HCT116 (cell line): ENCODE results near the gene SVIL. TPM values are rescaled to one million over a fixed set of nuclear protein-coding genes. Genes with fewer than 3 reads are reported as not detected.

ENCODE experiments used
- ATAC-seq: fragments of 200-7000 bp; cut with Tn5 transposase; 2 replicates; pipeline ENCODE4 v1.9.1; 2020; ENCODE audit warnings: mild to moderate bottlenecking, moderate library complexity
- BruUV-seq: library from RNA; stranded (reverse); fragments of 400-500 nt; replicated peaks from 2 replicates; lab custom pipeline; 2021; lab: Mats Ljungman, UMichigan
- CTCF ChIA-PET: fragments of 300-600 bp; sonication (Branson Sonifier 250); formaldehyde crosslinking; loops from one replicate; lab custom pipeline; 2021; ENCODE audit warnings: antibody characterized with exemption; lab: Charles Lee
- POLR2A ChIA-PET: fragments of 300-600, 350-600 bp; sonication (Branson Sonifier 250); formaldehyde crosslinking; loops from one replicate; lab custom pipeline; 2021; ENCODE audit warnings: antibody characterized with exemption; lab: Charles Lee
- RAD21 ChIA-PET, 2 experiments: fragments of 300-600 bp; sonication (Branson Sonifier 250); formaldehyde crosslinking; loops; one replicate each; lab custom pipeline; 2023; ENCODE audit warnings: low total read pairs in 2 of 2; ENCODE audit not compliant: uncharacterized antibody in 2 of 2, unreplicated experiment in 2 of 2, low non-redundant PET in 1 of 2; lab: Charles Lee
- DNase-seq: peaks from one replicate; pipeline ENCODE4 v3.0.0-alpha.2; 2010; ENCODE audit warnings: low read depth, low spot score
- H2AFZ ChIP-seq: fragments of 200-600 bp; shearing (Covaris generic), sonication (generic); 2 replicates; pipeline ENCODE4 v1.6.1; 2017; ENCODE audit warnings: low read depth, mixed run types, mixed read lengths, antibody characterized with exemption, low read length; ENCODE audit not compliant: poor library complexity, severe bottlenecking
- H3K27ac ChIP-seq: 2 replicates; pipeline ENCODE4 v1.5.1; 2012; ENCODE audit warnings: low read depth, low read length
- H3K27me3 ChIP-seq: fragments of 200-600 bp; sonication (generic); 2 replicates; pipeline ENCODE4 v1.6.1; 2016; ENCODE audit warnings: mixed run types, low read length, mixed read lengths; ENCODE audit not compliant: insufficient read depth
- H3K36me3 ChIP-seq, 2 experiments: fragments of 200-500 bp in 1 of 2; fragments of 200-600 bp in 1 of 2; sonication (Bioruptor generic) in 1 of 2; sonication (generic) in 1 of 2; 2 replicates each; pipeline versions ENCODE4 v1.5.1 to v1.6.1; 2014 to 2016; ENCODE audit warnings: low read length in 2 of 2, inconsistent platforms in 1 of 2, mixed read lengths in 1 of 2, mixed run types in 1 of 2; ENCODE audit not compliant: insufficient read depth in 2 of 2, control insufficient read depth in 1 of 2
- H3K4me1 ChIP-seq, 2 experiments: fragments of 200-600 bp in 1 of 2; sonication (generic) in 1 of 2; 2 replicates each; pipeline versions ENCODE4 v1.5.1 to v1.6.1; 2012 to 2017; ENCODE audit warnings: low read length in 2 of 2, inconsistent platforms in 1 of 2, mild to moderate bottlenecking in 1 of 2, mixed read lengths in 1 of 2, mixed run types in 1 of 2, moderate library complexity in 1 of 2; ENCODE audit not compliant: insufficient read depth in 2 of 2, control insufficient read depth in 1 of 2
- H3K4me2 ChIP-seq: fragments of 200-600 bp; sonication (generic); 2 replicates; pipeline ENCODE4 v1.6.1; 2017; ENCODE audit warnings: mixed run types, low read length, mixed read lengths
- H3K4me3 ChIP-seq, 2 experiments: fragments of 200-600 bp in 1 of 2; sonication (generic) in 1 of 2; replicated peaks in 1 of 2; 2 replicates each; pipeline ENCODE4 v1.5.1; 2011 to 2016; ENCODE audit warnings: low read length in 2 of 2, control low read depth in 1 of 2, low read depth in 1 of 2, mild to moderate bottlenecking in 1 of 2, mixed read lengths in 1 of 2, mixed run types in 1 of 2
- H3K79me2 ChIP-seq: fragments of 200-600 bp; sonication (generic); 2 replicates; pipeline ENCODE4 v1.6.1; 2017; ENCODE audit warnings: mild to moderate bottlenecking, mixed run types, low read length, moderate library complexity, mixed read lengths; ENCODE audit not compliant: insufficient read depth
- H3K9ac ChIP-seq: fragments of 200-600 bp; sonication (generic); 2 replicates; pipeline ENCODE4 v1.6.1; 2016; ENCODE audit warnings: low read length, mixed read lengths
- H3K9me2 ChIP-seq: fragments of 200-600 bp; sonication (generic), shearing (Covaris generic); 2 replicates; pipeline ENCODE4 v1.6.1; 2017; ENCODE audit warnings: mixed run types, mild to moderate bottlenecking, moderate library complexity; ENCODE audit not compliant: insufficient read depth
- H3K9me3 ChIP-seq, 2 experiments: fragments of 200-500 bp in 1 of 2; fragments of 200-600 bp in 1 of 2; sonication (Bioruptor generic) in 1 of 2; sonication (generic) in 1 of 2; 2 replicates each; pipeline ENCODE4 v1.6.1; 2014 to 2017; ENCODE audit warnings: low read length in 2 of 2, mixed read lengths in 2 of 2, inconsistent platforms in 1 of 2, low read depth in 1 of 2, mild to moderate bottlenecking in 1 of 2, mixed run types in 1 of 2, moderate library complexity in 1 of 2; ENCODE audit not compliant: control insufficient read depth in 1 of 2, insufficient read depth in 1 of 2
- H4K20me1 ChIP-seq: fragments of 200-600 bp; sonication (generic), shearing (Covaris generic); 2 replicates; pipeline ENCODE4 v1.6.1; 2017; ENCODE audit warnings: mixed run types, mild to moderate bottlenecking, moderate library complexity; ENCODE audit not compliant: insufficient read depth
- EGR1 ChIP-seq: IDR thresholded peaks from 2 replicates; pipeline ENCODE4 v1.6.1; 2012; ENCODE audit warnings: low read depth
- ELF1 ChIP-seq: IDR thresholded peaks from 2 replicates; pipeline ENCODE4 v1.6.1; 2012; ENCODE audit warnings: low read depth, borderline replicate concordance
- EZH2 ChIP-seq: fragments of 200-600 bp; sonication (generic); IDR thresholded peaks from 2 replicates; pipeline ENCODE4 v1.6.1; 2017; ENCODE audit warnings: antibody characterized with exemption, mixed run types
- EZH2phosphoT487 ChIP-seq: fragments of 200-600 bp; IDR thresholded peaks from 2 replicates; pipeline ENCODE4 v1.6.1; 2018; ENCODE audit warnings: antibody characterized with exemption, borderline replicate concordance
- FOSL1 ChIP-seq: IDR thresholded peaks from 2 replicates; pipeline ENCODE4 v1.6.1; 2012; ENCODE audit warnings: low read depth
- JUND ChIP-seq: IDR thresholded peaks from 2 replicates; pipeline ENCODE4 v1.6.1; 2012
- POLR2A ChIP-seq: IDR thresholded peaks from 2 replicates; pipeline ENCODE4 v1.7.0; 2011; ENCODE audit warnings: borderline replicate concordance; ENCODE audit not compliant: insufficient read depth, insufficient read length; ENCODE audit errors: extremely low read depth
- SIN3A ChIP-seq: IDR thresholded peaks from 2 replicates; pipeline ENCODE4 v1.6.1; 2012; ENCODE audit warnings: low read depth
- SP1 ChIP-seq: IDR thresholded peaks from 2 replicates; pipeline ENCODE4 v1.6.1; 2012; ENCODE audit warnings: low read depth
- SRF ChIP-seq: IDR thresholded peaks from 2 replicates; pipeline ENCODE4 v1.6.1; 2012; ENCODE audit warnings: low read depth
- TCF7L2 ChIP-seq: IDR thresholded peaks from 2 replicates; pipeline ENCODE4 v1.7.0; 2011; ENCODE audit warnings: borderline replicate concordance, inconsistent platforms; ENCODE audit not compliant: insufficient read depth, insufficient read length; ENCODE audit errors: extremely low read depth
- ZNF274 ChIP-seq: fragments of 200-500 bp; sonication (Bioruptor generic); IDR thresholded peaks from 2 replicates; pipeline ENCODE4 v1.6.1; 2014; ENCODE audit warnings: mild to moderate bottlenecking, low read depth, low read length, inconsistent platforms
- intact Hi-C: fragments of 100-400 bp; cut with micrococcal nuclease; formaldehyde crosslinking; loops from 2 replicates; pipeline ENCODE4 v1.10.0; 2022
- total RNA-seq: library from RNA; stranded (reverse); gene quantifications from one replicate; pipeline ENCODE4 v1.2.1, GENCODE V29; 2021; ENCODE audit not compliant: unreplicated experiment
- TF ChIP-seq, protein P1 (sequence below): IDR thresholded peaks from 2 replicates; pipeline ENCODE4 v1.6.1; 2012
- TF ChIP-seq, protein P2 (sequence below): IDR thresholded peaks from 2 replicates; pipeline ENCODE4 v1.6.1; 2011; ENCODE audit warnings: mild to moderate bottlenecking, low read length, moderate library complexity; ENCODE audit not compliant: insufficient replicate concordance; ENCODE audit errors: extremely low read depth
- TF ChIP-seq, protein P3 (sequence below), 3 experiments: fragments of 200-600 bp in 1 of 3; sonication (generic) in 1 of 3; IDR thresholded peaks in 2 of 3; conservative IDR thresholded peaks in 1 of 3; 2 replicates each; pipeline ENCODE4 v1.5.1; 2012 to 2017; ENCODE audit warnings: low read depth in 2 of 3, low read length in 2 of 3, antibody characterized with exemption in 1 of 3, borderline replicate concordance in 1 of 3, control low read depth in 1 of 3, mild to moderate bottlenecking in 1 of 3, mixed read lengths in 1 of 3, mixed run types in 1 of 3, moderate library complexity in 1 of 3; ENCODE audit not compliant: insufficient read depth in 1 of 3

SVIL gene
- total RNA-seq, 1 experiment from 2014 or later: 27.0 TPM

DNA sequence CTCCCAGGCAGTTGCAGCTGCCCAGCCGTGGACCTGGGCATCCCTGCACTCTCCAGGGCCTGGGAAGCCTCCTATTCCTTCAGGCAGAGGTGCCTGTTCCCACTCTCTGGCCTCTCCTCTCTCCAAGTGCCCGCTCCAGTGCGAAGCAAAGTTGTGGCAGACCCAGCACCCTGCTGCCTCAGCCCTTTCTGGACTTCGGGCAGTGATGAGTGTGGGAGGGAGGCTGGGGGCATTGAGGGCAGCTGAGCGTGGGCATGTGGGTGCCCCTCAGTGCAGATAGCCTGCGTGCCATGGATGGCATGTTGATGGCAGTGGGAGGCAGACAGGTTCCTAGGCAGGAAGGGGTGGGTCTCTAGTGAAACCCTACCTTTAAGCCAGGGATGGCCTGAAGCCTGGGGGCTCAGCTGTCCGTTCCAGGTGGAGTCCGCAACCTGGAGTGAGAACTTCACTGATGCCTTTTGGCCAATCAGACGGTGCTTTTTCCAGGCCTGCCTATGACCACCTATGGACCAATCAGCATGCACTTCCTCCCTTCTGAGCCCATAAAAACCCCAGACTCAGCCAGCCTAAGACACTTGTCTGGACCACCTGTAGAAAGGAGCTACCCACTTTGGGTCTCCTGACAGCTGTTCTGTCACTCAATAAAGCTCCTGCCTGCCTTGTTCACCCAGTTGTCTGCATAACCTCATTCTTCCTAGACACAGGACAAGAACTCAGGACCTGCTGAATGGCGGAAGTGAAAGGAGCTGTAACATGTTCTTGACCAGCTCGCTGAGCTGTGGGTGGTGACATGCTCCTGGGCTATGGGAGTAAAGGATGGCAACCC, 26.1 kb downstream of the SVIL start:
- TF ChIP-seq EZH2: no peak
- no peak for TF ChIP-seq TCF7L2
- TF ChIP-seq FOSL1: no peak
- TF ChIP-seq, protein P1, sequence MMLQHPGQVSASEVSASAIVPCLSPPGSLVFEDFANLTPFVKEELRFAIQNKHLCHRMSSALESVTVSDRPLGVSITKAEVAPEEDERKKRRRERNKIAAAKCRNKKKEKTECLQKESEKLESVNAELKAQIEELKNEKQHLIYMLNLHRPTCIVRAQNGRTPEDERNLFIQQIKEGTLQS: no peak
- no peak for TF ChIP-seq EGR1
- TF ChIP-seq ELF1: no peak
- TF ChIP-seq, protein P2, sequence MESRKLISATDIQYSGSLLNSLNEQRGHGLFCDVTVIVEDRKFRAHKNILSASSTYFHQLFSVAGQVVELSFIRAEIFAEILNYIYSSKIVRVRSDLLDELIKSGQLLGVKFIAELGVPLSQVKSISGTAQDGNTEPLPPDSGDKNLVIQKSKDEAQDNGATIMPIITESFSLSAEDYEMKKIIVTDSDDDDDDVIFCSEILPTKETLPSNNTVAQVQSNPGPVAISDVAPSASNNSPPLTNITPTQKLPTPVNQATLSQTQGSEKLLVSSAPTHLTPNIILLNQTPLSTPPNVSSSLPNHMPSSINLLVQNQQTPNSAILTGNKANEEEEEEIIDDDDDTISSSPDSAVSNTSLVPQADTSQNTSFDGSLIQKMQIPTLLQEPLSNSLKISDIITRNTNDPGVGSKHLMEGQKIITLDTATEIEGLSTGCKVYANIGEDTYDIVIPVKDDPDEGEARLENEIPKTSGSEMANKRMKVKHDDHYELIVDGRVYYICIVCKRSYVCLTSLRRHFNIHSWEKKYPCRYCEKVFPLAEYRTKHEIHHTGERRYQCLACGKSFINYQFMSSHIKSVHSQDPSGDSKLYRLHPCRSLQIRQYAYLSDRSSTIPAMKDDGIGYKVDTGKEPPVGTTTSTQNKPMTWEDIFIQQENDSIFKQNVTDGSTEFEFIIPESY: no peak
- no peak for TF ChIP-seq JUND
- no peak for TF ChIP-seq EZH2phosphoT487
- TF ChIP-seq ZNF274: no peak
- TF ChIP-seq, protein P3, sequence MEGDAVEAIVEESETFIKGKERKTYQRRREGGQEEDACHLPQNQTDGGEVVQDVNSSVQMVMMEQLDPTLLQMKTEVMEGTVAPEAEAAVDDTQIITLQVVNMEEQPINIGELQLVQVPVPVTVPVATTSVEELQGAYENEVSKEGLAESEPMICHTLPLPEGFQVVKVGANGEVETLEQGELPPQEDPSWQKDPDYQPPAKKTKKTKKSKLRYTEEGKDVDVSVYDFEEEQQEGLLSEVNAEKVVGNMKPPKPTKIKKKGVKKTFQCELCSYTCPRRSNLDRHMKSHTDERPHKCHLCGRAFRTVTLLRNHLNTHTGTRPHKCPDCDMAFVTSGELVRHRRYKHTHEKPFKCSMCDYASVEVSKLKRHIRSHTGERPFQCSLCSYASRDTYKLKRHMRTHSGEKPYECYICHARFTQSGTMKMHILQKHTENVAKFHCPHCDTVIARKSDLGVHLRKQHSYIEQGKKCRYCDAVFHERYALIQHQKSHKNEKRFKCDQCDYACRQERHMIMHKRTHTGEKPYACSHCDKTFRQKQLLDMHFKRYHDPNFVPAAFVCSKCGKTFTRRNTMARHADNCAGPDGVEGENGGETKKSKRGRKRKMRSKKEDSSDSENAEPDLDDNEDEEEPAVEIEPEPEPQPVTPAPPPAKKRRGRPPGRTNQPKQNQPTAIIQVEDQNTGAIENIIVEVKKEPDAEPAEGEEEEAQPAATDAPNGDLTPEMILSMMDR (IDR thresholded peaks at IDR 0.05 in 2 of 3, conservative IDR thresholded peaks at IDR 0.05 in 1 of 3; ENCODE audit: borderline replicate concordance in 1 of 3, insufficient read depth in 1 of 3, low read depth in 2 of 3, low read length in 2 of 3): no peak
- TF ChIP-seq SRF: no peak
- TF ChIP-seq SP1: no peak
- no peak for TF ChIP-seq SIN3A
- TF ChIP-seq POLR2A: no peak
- no TSS peak for BruUV-seq
- no peaks in the 10 kb centered on the region for H3K36me3 ChIP-seq
- POLR2A ChIA-PET: no interaction called here
- H3K4me2 ChIP-seq: no peak overlapping the region
- no peaks in the 10 kb centered on the region for H3K27me3 ChIP-seq
- ATAC-seq (no peak), DNase-seq (no peak)
- H3K27ac ChIP-seq: no peak overlapping the region
- H3K4me1 ChIP-seq: no peaks in the 10 kb centered on the region
- no peak overlapping the region for H3K4me3 ChIP-seq
- H3K79me2 ChIP-seq: no peaks in the 10 kb centered on the region
- no peak overlapping the region for H2AFZ ChIP-seq
- H4K20me1 ChIP-seq: no peaks in the 10 kb centered on the region
- no peak overlapping the region for H3K9ac ChIP-seq
- H3K9me2 ChIP-seq: no peaks in the 10 kb centered on the region
- RAD21 ChIA-PET: no interaction called here
- intact Hi-C loops: no loop called here
- CTCF ChIA-PET: no interaction called here
- no peaks in the 10 kb centered on the region for H3K9me3 ChIP-seq
